ENCODE measurements around the gene C16orf74.

GRCh38 chr16:85657996-85658395 is 92.9 kb downstream of the C16orf74 start:
- no peak for TF ChIP-seq CTCF (IDR thresholded peaks at IDR 0.05)
- no peak for TF ChIP-seq POLR2AphosphoS5 (IDR thresholded peaks at IDR 0.05)
- TF ChIP-seq POLR2A (IDR thresholded peaks at IDR 0.05), result no peak
- no peak for TF ChIP-seq EP300 (IDR thresholded peaks at IDR 0.05)
